ENCODE results near the gene DGUOK. TPM values are rescaled to one million over a fixed set of nuclear protein-coding genes. Genes with fewer than 3 reads are reported as not detected.

DGUOK gene
- total RNA-seq, 1 experiment from 2014 or later: 100 TPM

- intact Hi-C loops (cut with micrococcal nuclease): no loop called here
- Histone ChIP-seq H3K36me3 (ENCODE audit: control insufficient read depth in 1 of 2, insufficient read depth in 2 of 2, low read length in 2 of 2) (no peaks in the 10 kb centered on the region), H3K4me2 (ENCODE audit: low read length) (no peak overlapping the region), H2AFZ (ENCODE audit: low read depth, low read length, poor library complexity, severe bottlenecking) (no peak overlapping the region), H3K9me3 (ENCODE audit: control insufficient read depth in 1 of 2, insufficient read depth in 1 of 2, low read depth in 1 of 2, low read length in 2 of 2) (no peaks in the 10 kb centered on the region), H3K4me1 (ENCODE audit: control insufficient read depth in 1 of 2, insufficient read depth in 2 of 2, low read length in 2 of 2) (peaks cover 6 to 15% of the 10 kb centered on the region in 2 experiments; a peak in 3 of 4 replicates), H3K9ac (ENCODE audit: low read length) (no peak overlapping the region), H3K9me2 (ENCODE audit: insufficient read depth) (no peaks in the 10 kb centered on the region), H3K27me3 (ENCODE audit: insufficient read depth, low read length) (no peaks in the 10 kb centered on the region), H3K79me2 (ENCODE audit: insufficient read depth, low read length) (peaks cover 51% of the 10 kb centered on the region), H3K4me3 (replicated peaks in 1 of 2; ENCODE audit: low read depth in 1 of 2, low read length in 2 of 2) (no peak overlapping the region), H3K27ac (ENCODE audit: low read depth, low read length) (no peak overlapping the region), H4K20me1 (ENCODE audit: insufficient read depth) (0 out of 2 replicates have a peak, but pooled peaks cover 4% of the 10 kb centered on the region)
- RAD21 ChIA-PET (ENCODE audit: low non-redundant PET in 1 of 2, low total read pairs in 2 of 2, uncharacterized antibody in 2 of 2, unreplicated experiment in 2 of 2): no interaction called here
- POLR2A ChIA-PET: no interaction called here
- DNase-seq (ENCODE audit: low read depth, low spot score) (no peak), ATAC-seq (no peak)
- CTCF ChIA-PET: no interaction called here
- no peak for TF ChIP-seq ELF1 (IDR thresholded peaks at IDR 0.05; ENCODE audit: borderline replicate concordance, low read depth)
- no TSS peak for BruUV-seq (replicated peaks)
These were observed 80.4 kb downstream of the DGUOK start for GRCh38 chr2:74007121-74007520.

GRCh38 chr2:74007711-74008110 lies 81.0 kb downstream of the DGUOK start:
- Histone ChIP-seq H3K9me2 (ENCODE audit: insufficient read depth) (no peaks in the 10 kb centered on the region), H3K4me1 (ENCODE audit: control insufficient read depth in 1 of 2, insufficient read depth in 2 of 2, low read length in 2 of 2) (peaks cover 6 to 15% of the 10 kb centered on the region in 2 experiments; a peak in 3 of 4 replicates), H3K27me3 (ENCODE audit: insufficient read depth, low read length) (no peaks in the 10 kb centered on the region), H3K9me3 (ENCODE audit: control insufficient read depth in 1 of 2, insufficient read depth in 1 of 2, low read depth in 1 of 2, low read length in 2 of 2) (no peaks in the 10 kb centered on the region), H2AFZ (ENCODE audit: low read depth, low read length, poor library complexity, severe bottlenecking) (no peak overlapping the region), H3K79me2 (ENCODE audit: insufficient read depth, low read length) (peaks cover 56% of the 10 kb centered on the region), H4K20me1 (ENCODE audit: insufficient read depth) (0 out of 2 replicates have a peak, but pooled peaks cover 10% of the 10 kb centered on the region), H3K4me3 (replicated peaks in 1 of 2; ENCODE audit: low read depth in 1 of 2, low read length in 2 of 2) (no peak overlapping the region), H3K9ac (ENCODE audit: low read length) (no peak overlapping the region), H3K36me3 (ENCODE audit: control insufficient read depth in 1 of 2, insufficient read depth in 2 of 2, low read length in 2 of 2) (no peaks in the 10 kb centered on the region), H3K4me2 (ENCODE audit: low read length) (no peak overlapping the region), H3K27ac (ENCODE audit: low read depth, low read length) (no peak overlapping the region)
- intact Hi-C loops (cut with micrococcal nuclease): no loop called here
- BruUV-seq (replicated peaks): no TSS peak
- no peak for TF ChIP-seq TCF7L2 (IDR thresholded peaks at IDR 0.05; ENCODE audit: borderline replicate concordance, extremely low read depth, insufficient read depth, insufficient read length)
- TF ChIP-seq ZFX (IDR thresholded peaks at IDR 0.05): no peak
- no peak for TF ChIP-seq EZH2 (IDR thresholded peaks at IDR 0.05)
- TF ChIP-seq ELF1 (IDR thresholded peaks at IDR 0.05; ENCODE audit: borderline replicate concordance, low read depth): no peak
- no peak for TF ChIP-seq MAX (IDR thresholded peaks at IDR 0.05)
- no peak for TF ChIP-seq RAD21 (IDR thresholded peaks at IDR 0.05; ENCODE audit: low read depth)
- TF ChIP-seq FOSL1 (IDR thresholded peaks at IDR 0.05; ENCODE audit: low read depth): no peak
- ChIA-PET RAD21 (ENCODE audit: low non-redundant PET in 1 of 2, low total read pairs in 2 of 2, uncharacterized antibody in 2 of 2, unreplicated experiment in 2 of 2) (no interaction called here), CTCF (no interaction called here), POLR2A (no interaction called here)
- DNase-seq (ENCODE audit: low read depth, low spot score): no peak
- ATAC-seq: no peak

Other genes with a start within 250 kb of the DGUOK start
- gene TPRKB, start 189.5 kb upstream of the DGUOK start, total RNA-seq (2021; ENCODE audit: unreplicated experiment): 42.5 TPM
- 22.9 TPM for gene DUSP11, start 146.8 kb upstream of the DGUOK start, total RNA-seq (2021; ENCODE audit: unreplicated experiment)
- gene C2orf78, start 142.7 kb upstream of the DGUOK start, total RNA-seq (2021; ENCODE audit: unreplicated experiment): 1.5 TPM
- gene STAMBP, start 97.9 kb upstream of the DGUOK start, total RNA-seq (2021; ENCODE audit: unreplicated experiment): 45.2 TPM
- gene ACTG2, start 33.9 kb upstream of the DGUOK start, total RNA-seq (2021; ENCODE audit: unreplicated experiment): 0.89 TPM
- 15.4 TPM for gene TET3, start 58.0 kb downstream of the DGUOK start, total RNA-seq (2021; ENCODE audit: unreplicated experiment)
- 62.9 TPM for gene BOLA3, start 221.0 kb downstream of the DGUOK start, total RNA-seq (2021; ENCODE audit: unreplicated experiment)

All from HCT116 (cell line).